H9 (cell line): ENCODE measurements around the gene APOL1. TPM values are rescaled to one million over a fixed set of nuclear protein-coding genes. Genes with fewer than 3 reads are reported as not detected.

Source experiments
- DNase-seq: peaks from one replicate; pipeline ENCODE4 v3.0.0-alpha.2; 2017
- H2AFZ ChIP-seq: one replicate; pipeline ENCODE4 v1.6.1; 2013; ENCODE audit warnings: mild to moderate bottlenecking, low read length, control low read depth, moderate library complexity
- H2AK5ac ChIP-seq: 2 replicates; pipeline ENCODE4 v1.6.1; 2013; ENCODE audit warnings: low read length, control low read depth, mixed read lengths; ENCODE audit not compliant: insufficient read length
- H2BK120ac ChIP-seq: one replicate; pipeline ENCODE4 v1.6.1; 2013; ENCODE audit warnings: low read depth, mild to moderate bottlenecking, low read length, control low read depth, inconsistent platforms; ENCODE audit not compliant: poor library complexity, severe bottlenecking
- H2BK12ac ChIP-seq: 2 replicates; pipeline ENCODE4 v1.6.1; 2013; ENCODE audit warnings: low read length, control low read depth, mixed read lengths, low read depth; ENCODE audit not compliant: insufficient read length
- H2BK15ac ChIP-seq: 2 replicates; pipeline ENCODE4 v1.6.1; 2013; ENCODE audit warnings: low read depth, low read length, control low read depth
- H2BK20ac ChIP-seq: one replicate; pipeline ENCODE4 v1.6.1; 2013; ENCODE audit warnings: low read depth, mild to moderate bottlenecking, low read length, control low read depth, inconsistent platforms; ENCODE audit not compliant: poor library complexity, severe bottlenecking
- H2BK5ac ChIP-seq: 2 replicates; pipeline ENCODE4 v1.6.1; 2013; ENCODE audit warnings: low read length, control low read depth, mixed read lengths; ENCODE audit not compliant: insufficient read length
- H3K14ac ChIP-seq: 2 replicates; pipeline ENCODE4 v1.6.1; 2013; ENCODE audit warnings: low read length, control low read depth; ENCODE audit not compliant: insufficient read depth
- H3K18ac ChIP-seq: 2 replicates; pipeline ENCODE4 v1.6.1; 2013; ENCODE audit warnings: low read depth, mild to moderate bottlenecking, mixed read lengths, low read length, control low read depth; ENCODE audit not compliant: insufficient read length
- H3K23ac ChIP-seq: 2 replicates; pipeline ENCODE4 v1.6.1; 2013; ENCODE audit warnings: low read length, control low read depth, mixed read lengths, low read depth; ENCODE audit not compliant: insufficient read length
- H3K23me2 ChIP-seq: 2 replicates; pipeline ENCODE4 v1.6.1; 2013; ENCODE audit warnings: low read depth, mild to moderate bottlenecking, mixed read lengths, low read length, control low read depth; ENCODE audit not compliant: insufficient read length, poor library complexity, severe bottlenecking
- H3K27ac ChIP-seq: 2 replicates; pipeline ENCODE4 v1.5.1; 2013; ENCODE audit warnings: low read length, control low read depth, mixed read lengths, low read depth; ENCODE audit not compliant: insufficient read length
- H3K27me3 ChIP-seq: 2 replicates; pipeline ENCODE4 v1.6.1; 2013; ENCODE audit warnings: low read length, control low read depth, inconsistent platforms; ENCODE audit not compliant: insufficient read depth
- H3K4ac ChIP-seq: 2 replicates; pipeline ENCODE4 v1.6.1; 2013; ENCODE audit warnings: low read depth, mild to moderate bottlenecking, control low read depth, inconsistent platforms, low read length, moderate library complexity
- H3K4me1 ChIP-seq: 2 replicates; pipeline ENCODE4 v1.6.1; 2013; ENCODE audit warnings: low read length, control low read depth, inconsistent platforms; ENCODE audit not compliant: insufficient read depth
- H3K4me2 ChIP-seq: 2 replicates; pipeline ENCODE4 v1.6.1; 2013; ENCODE audit warnings: low read length, control low read depth, mixed read lengths; ENCODE audit not compliant: insufficient read length, insufficient read depth
- H3K56ac ChIP-seq: 2 replicates; pipeline ENCODE4 v1.6.1; 2013; ENCODE audit warnings: low read depth, mild to moderate bottlenecking, mixed read lengths, low read length, control low read depth; ENCODE audit not compliant: insufficient read length
- H3K79me1 ChIP-seq: 2 replicates; pipeline ENCODE4 v1.6.1; 2013; ENCODE audit warnings: low read depth, mild to moderate bottlenecking, moderate library complexity, low read length, control low read depth, inconsistent platforms; ENCODE audit not compliant: insufficient read depth, poor library complexity, severe bottlenecking
- H3K79me2 ChIP-seq: 2 replicates; pipeline ENCODE4 v1.6.1; 2013; ENCODE audit warnings: low read length, control low read depth, inconsistent platforms; ENCODE audit not compliant: insufficient read depth
- H3K9ac ChIP-seq: 2 replicates; pipeline ENCODE4 v1.6.1; 2013; ENCODE audit warnings: low read length, control low read depth, mixed read lengths; ENCODE audit not compliant: insufficient read length; ENCODE audit errors: extremely low read depth
- H3K9me3 ChIP-seq: one replicate; pipeline ENCODE4 v1.6.1; 2013; ENCODE audit warnings: low read depth, low read length, inconsistent platforms; ENCODE audit not compliant: control insufficient read depth
- H3T11ph ChIP-seq: one replicate; pipeline ENCODE4 v1.6.1; 2013; ENCODE audit warnings: mild to moderate bottlenecking, low read length, control low read depth, inconsistent platforms
- H4K20me1 ChIP-seq: one replicate; pipeline ENCODE4 v1.6.1; 2013; ENCODE audit not compliant: control insufficient read depth, insufficient read length, insufficient read depth
- H4K5ac ChIP-seq: 2 replicates; pipeline ENCODE4 v1.6.1; 2013; ENCODE audit warnings: low read depth, mild to moderate bottlenecking, mixed read lengths, low read length, control low read depth; ENCODE audit not compliant: insufficient read length
- H4K8ac ChIP-seq: replicated peaks from 2 replicates; pipeline ENCODE4 v1.6.1; 2013; ENCODE audit warnings: low read length, control low read depth, mixed read lengths, low read depth; ENCODE audit not compliant: insufficient read length
- H4K91ac ChIP-seq: 2 replicates; pipeline ENCODE4 v1.6.1; 2013; ENCODE audit warnings: low read depth, mild to moderate bottlenecking, moderate library complexity, mixed read lengths, low read length, control low read depth; ENCODE audit not compliant: insufficient read length
- H3K27ac Mint-ChIP-seq, 3 experiments: 2 replicates in 2 of 3; 3 replicates in 1 of 3; pipeline ENCODE4 v1.8.0; 2020 to 2021; ENCODE audit warnings: mixed read lengths in 3 of 3, mild to moderate bottlenecking in 1 of 3, moderate library complexity in 1 of 3
- H3K27me3 Mint-ChIP-seq: 2 replicates; pipeline ENCODE4 v1.8.0; 2021; ENCODE audit warnings: low read depth, mild to moderate bottlenecking, moderate library complexity, mixed read lengths
- H3K36me3 Mint-ChIP-seq, 3 experiments: 2 replicates in 2 of 3; 3 replicates in 1 of 3; pipeline ENCODE4 v1.8.0; 2020 to 2021; ENCODE audit warnings: low read depth in 3 of 3, mixed read lengths in 3 of 3; ENCODE audit not compliant: insufficient read depth in 1 of 3
- H3K4me1 Mint-ChIP-seq, 2 experiments: 2 replicates each; pipeline ENCODE4 v1.8.0; 2020; ENCODE audit warnings: mixed read lengths in 2 of 2
- H3K4me3 Mint-ChIP-seq, 2 experiments: 2 replicates in 1 of 2; 3 replicates in 1 of 2; pipeline ENCODE4 v1.8.0; 2020 to 2021; ENCODE audit warnings: mild to moderate bottlenecking in 2 of 2, mixed read lengths in 2 of 2, moderate library complexity in 1 of 2
- H3K9me3 Mint-ChIP-seq, 2 experiments: 2 replicates in 1 of 2; 3 replicates in 1 of 2; pipeline ENCODE4 v1.8.0; 2020; ENCODE audit warnings: mild to moderate bottlenecking in 2 of 2, mixed read lengths in 2 of 2, moderate library complexity in 1 of 2
- WGBS: extraction: QIAGEN DNeasy Blood & Tissue Kit; methylation state at CpG from one replicate; pipeline ENCODE4 v1.1.7; 2013; ENCODE audit warnings: missing lambda C conversion rate, low lambda C conversion rate, mixed read lengths; ENCODE audit not compliant: insufficient read length; ENCODE audit errors: extremely low coverage; 5-methylcytosine and 5-hydroxymethylcytosine counted together
- total RNA-seq: library from RNA; stranded (reverse); gene quantifications from 2 replicates; pipeline ENCODE4 v1.2.1, GENCODE V29; 2021
- TF ChIP-seq, protein P1 (sequence below): fragments of 200-600 bp; sonication (generic); conservative IDR thresholded peaks from 3 replicates; pipeline ENCODE4 v1.8.0; 2021; ENCODE audit warnings: antibody characterized with exemption, mild to moderate bottlenecking

The APOL1 gene
- total RNA-seq, 1 experiment from 2014 or later, result not detected

DNA sequence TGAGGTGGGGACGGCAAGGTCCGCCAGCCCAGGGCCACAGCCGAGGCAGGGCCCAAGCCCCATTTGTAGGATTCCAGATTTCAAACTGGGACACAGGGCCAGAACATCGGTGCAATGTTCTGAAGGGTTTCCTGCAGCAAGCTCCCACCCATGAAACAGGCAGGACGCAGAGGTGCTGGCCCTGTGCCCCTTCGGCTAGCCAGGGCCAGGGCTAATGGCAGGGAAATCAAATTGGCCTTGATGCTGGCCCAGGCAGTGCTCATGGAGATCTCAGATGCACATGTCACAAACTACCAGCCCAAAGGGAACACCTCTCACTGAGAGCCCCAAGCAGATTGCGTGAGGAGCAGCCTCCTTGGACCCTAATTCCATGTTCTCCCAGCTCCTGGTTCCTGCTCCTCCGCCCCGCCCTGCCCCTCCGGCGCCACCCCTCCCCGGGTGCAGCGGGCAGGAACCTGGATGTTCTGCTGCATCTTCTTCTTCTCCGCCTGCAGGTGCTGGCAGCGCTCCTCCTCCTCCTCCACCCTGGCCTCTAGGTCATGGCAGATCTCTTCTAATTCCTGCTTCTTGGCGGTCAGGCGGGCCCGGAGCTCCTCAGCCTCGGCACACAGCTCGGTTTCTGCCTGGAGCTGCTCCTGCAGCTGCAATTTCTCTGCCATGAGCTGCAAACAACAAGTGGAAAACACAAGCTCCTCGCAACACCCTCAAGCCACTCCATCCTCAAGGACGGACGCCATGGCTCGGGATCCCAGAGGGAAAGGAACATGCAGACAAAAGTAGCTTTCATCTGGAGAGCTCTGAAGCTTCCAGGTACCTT is 47.7 kb downstream of the APOL1 start:
- H3K4me2 ChIP-seq, result no peak overlapping the region
- no peak overlapping the region for H2BK120ac ChIP-seq
- no peak overlapping the region for H3K9ac ChIP-seq
- no CpG with 5 or more reads among the region's 24 CpGs for WGBS
- no peak overlapping the region for H2BK12ac ChIP-seq
- no peak overlapping the region for H4K8ac ChIP-seq
- no peak overlapping the region for H3T11ph ChIP-seq
- H3K79me1 ChIP-seq, result no peaks in the 10 kb centered on the region
- peaks cover 65 to 97% (median 90%) of the 10 kb centered on the region in 3 experiments for H3K36me3 Mint-ChIP-seq
- H3K56ac ChIP-seq, result no peak overlapping the region
- no peak overlapping the region for H3K18ac ChIP-seq
- no peak overlapping the region for H4K5ac ChIP-seq
- H3K27me3 ChIP-seq, result no peaks in the 10 kb centered on the region
- H3K27ac ChIP-seq, result no peak overlapping the region
- H3K27ac Mint-ChIP-seq, result peak overlapping the region in 2 of 3 experiments; percentile 66 to 81; a peak in 3 of 7 replicates
- no peak for DNase-seq
- H3K4me1 Mint-ChIP-seq, result 0 out of 4 replicates have a peak, but pooled peaks cover 0 to 3% of the 10 kb centered on the region in 2 experiments
- TF ChIP-seq, protein P1, sequence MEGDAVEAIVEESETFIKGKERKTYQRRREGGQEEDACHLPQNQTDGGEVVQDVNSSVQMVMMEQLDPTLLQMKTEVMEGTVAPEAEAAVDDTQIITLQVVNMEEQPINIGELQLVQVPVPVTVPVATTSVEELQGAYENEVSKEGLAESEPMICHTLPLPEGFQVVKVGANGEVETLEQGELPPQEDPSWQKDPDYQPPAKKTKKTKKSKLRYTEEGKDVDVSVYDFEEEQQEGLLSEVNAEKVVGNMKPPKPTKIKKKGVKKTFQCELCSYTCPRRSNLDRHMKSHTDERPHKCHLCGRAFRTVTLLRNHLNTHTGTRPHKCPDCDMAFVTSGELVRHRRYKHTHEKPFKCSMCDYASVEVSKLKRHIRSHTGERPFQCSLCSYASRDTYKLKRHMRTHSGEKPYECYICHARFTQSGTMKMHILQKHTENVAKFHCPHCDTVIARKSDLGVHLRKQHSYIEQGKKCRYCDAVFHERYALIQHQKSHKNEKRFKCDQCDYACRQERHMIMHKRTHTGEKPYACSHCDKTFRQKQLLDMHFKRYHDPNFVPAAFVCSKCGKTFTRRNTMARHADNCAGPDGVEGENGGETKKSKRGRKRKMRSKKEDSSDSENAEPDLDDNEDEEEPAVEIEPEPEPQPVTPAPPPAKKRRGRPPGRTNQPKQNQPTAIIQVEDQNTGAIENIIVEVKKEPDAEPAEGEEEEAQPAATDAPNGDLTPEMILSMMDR, result no peak
- no peak overlapping the region for H3K23ac ChIP-seq
- no peaks in the 10 kb centered on the region for H4K20me1 ChIP-seq
- no peaks in the 10 kb centered on the region for H3K9me3 ChIP-seq
- H2BK15ac ChIP-seq, result no peak overlapping the region
- H2AK5ac ChIP-seq, result no peak overlapping the region
- H3K79me2 ChIP-seq, result no peaks in the 10 kb centered on the region
- H3K4me1 ChIP-seq, result no peaks in the 10 kb centered on the region
- H2AFZ ChIP-seq, result no peak overlapping the region
- no peaks in the 10 kb centered on the region for H3K23me2 ChIP-seq
- no peak overlapping the region for H3K14ac ChIP-seq
- no peak overlapping the region for H4K91ac ChIP-seq
- H3K4ac ChIP-seq, result no peak overlapping the region
- no peak overlapping the region for H2BK5ac ChIP-seq
- no peaks in the 10 kb centered on the region; the same call in 1 of the 2 replicates for H3K27me3 Mint-ChIP-seq
- no peaks in the 10 kb centered on the region for H3K9me3 Mint-ChIP-seq
- H3K4me3 Mint-ChIP-seq, result peak overlapping the region in 1 of 2 experiments; percentile 38; a peak in 1 of 5 replicates
- no peak overlapping the region for H2BK20ac ChIP-seq
